Measurements from ENCODE around the gene MAD1L1.

Gene MAD1L1

DNA sequence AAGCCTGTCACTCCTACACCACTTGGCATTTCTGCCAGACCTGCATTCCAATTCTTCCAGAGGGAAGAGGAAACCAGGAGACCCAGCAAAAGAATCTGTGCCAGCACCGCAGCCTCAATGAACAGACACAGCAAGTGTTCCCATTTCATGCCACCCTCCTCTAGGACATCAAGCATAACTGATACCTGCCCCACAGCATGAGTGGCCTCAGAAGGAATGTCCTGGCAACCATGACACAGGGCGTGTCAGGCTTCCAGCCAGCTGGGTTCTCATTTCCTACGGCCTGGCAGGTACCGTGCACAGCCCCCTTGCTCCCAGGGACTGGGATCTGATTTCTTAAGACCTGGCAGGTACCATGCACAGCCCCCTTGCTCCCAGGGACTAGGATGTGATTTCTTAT is 7.8 kb downstream of the MAD1L1 start:
- WGBS = 97% methylated on average over 4 of the region's 4 CpGs
- Histone ChIP-seq H3K36me3 (ENCODE audit: insufficient read depth, low read length) (peaks cover 89% of the 10 kb centered on the region), H3K4me3 (ENCODE audit: low read length) (no peak overlapping the region), H3K9me3 (ENCODE audit: insufficient read depth, low read depth, low read length) (no peaks in the 10 kb centered on the region), H3K27me3 (ENCODE audit: insufficient read depth, low read length) (no peaks in the 10 kb centered on the region), H3K9ac (ENCODE audit: low read depth, low read length) (no peak overlapping the region), H3K4me1 (ENCODE audit: insufficient read depth, low read length) (no peaks in the 10 kb centered on the region), H3K27ac (ENCODE audit: low read depth, low read length) (no peak overlapping the region)

DNA sequence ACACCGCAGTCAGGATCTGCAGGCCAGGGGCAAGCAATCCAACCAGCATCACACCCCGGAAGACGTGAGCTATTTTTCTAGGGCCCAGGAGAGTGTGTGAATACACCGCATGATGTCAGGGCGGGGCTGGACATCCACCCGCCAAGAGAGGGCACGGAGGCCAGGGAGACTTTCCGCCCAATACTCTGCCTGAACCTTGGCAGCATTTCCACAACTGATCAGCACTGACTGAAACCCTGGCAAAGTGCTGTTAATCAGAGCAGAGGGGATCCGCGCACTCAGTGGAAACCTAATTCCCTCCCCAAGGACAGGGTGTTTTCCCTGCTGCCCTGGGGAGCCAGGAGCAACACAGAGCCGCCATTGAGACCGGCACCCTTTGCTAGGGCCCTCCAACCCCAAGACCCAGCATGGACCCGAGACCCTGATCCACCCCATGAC is 8.2 kb downstream of the MAD1L1 start:
- Histone ChIP-seq H3K36me3 (ENCODE audit: insufficient read depth, low read length) (peaks cover 87% of the 10 kb centered on the region), H3K4me1 (ENCODE audit: insufficient read depth, low read length) (no peaks in the 10 kb centered on the region), H3K27ac (ENCODE audit: low read depth, low read length) (no peak overlapping the region), H3K9ac (ENCODE audit: low read depth, low read length) (no peak overlapping the region), H3K9me3 (ENCODE audit: insufficient read depth, low read depth, low read length) (no peaks in the 10 kb centered on the region), H3K27me3 (ENCODE audit: insufficient read depth, low read length) (no peaks in the 10 kb centered on the region), H3K4me3 (ENCODE audit: low read length) (no peak overlapping the region)
- WGBS = 94% methylated on average over 13 of the region's 13 CpGs

DNA sequence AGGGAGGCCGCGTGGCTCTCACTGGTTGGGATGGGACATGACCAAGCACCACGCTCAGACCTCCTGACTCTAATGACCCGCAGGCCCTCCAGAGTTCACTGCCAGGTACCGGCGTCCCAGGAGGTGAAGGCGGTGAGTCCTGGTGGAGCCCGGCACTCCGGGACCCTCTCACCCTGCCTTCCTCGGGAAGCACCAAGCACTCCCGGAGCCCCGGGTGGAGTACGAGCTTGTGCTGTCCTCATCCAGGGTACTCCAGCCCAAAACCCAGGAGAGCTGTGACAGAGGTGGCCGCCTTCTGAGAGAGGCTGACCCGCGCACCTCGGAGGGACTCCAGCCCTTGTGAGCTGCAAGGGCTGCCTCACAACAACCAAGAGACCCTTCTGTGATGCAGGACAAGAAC is 9.4 kb downstream of the MAD1L1 start:
- 95% methylated on average over 17 of the region's 17 CpGs for WGBS
- H3K9ac ChIP-seq (ENCODE audit: low read depth, low read length) = no peak overlapping the region
- no peak overlapping the region for H3K27ac ChIP-seq (ENCODE audit: low read depth, low read length)
- H3K36me3 ChIP-seq (ENCODE audit: insufficient read depth, low read length) = peaks cover 85% of the 10 kb centered on the region
- no peaks in the 10 kb centered on the region for H3K9me3 ChIP-seq (ENCODE audit: insufficient read depth, low read depth, low read length)
- H3K4me1 ChIP-seq (ENCODE audit: insufficient read depth, low read length) = no peaks in the 10 kb centered on the region
- no peaks in the 10 kb centered on the region for H3K27me3 ChIP-seq (ENCODE audit: insufficient read depth, low read length)
- no peak overlapping the region for H3K4me3 ChIP-seq (ENCODE audit: low read length)

DNA sequence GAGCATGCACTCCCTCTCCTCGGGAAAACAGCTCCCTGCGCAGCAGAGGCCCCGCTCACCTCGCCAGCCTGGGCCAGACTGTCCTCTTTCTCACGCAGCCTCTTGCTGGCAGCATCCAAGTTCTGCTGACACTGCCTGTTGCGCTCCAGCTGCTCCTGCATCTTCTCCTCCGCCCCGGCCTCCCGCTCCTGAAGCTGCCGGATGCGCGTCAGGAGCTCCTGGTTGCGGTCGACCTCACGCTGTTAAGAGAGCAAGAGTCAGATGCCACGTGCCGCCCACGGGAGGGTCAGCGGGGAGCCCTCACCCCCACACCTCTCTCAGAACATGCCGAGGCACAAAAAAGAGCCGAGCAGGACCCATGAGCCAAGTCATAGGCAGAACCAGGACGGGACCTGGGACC is 10.2 kb downstream of the MAD1L1 start:
- Histone ChIP-seq H3K4me1 (ENCODE audit: insufficient read depth, low read length) (no peaks in the 10 kb centered on the region), H3K27me3 (ENCODE audit: insufficient read depth, low read length) (no peaks in the 10 kb centered on the region), H3K27ac (ENCODE audit: low read depth, low read length) (no peak overlapping the region), H3K4me3 (ENCODE audit: low read length) (no peak overlapping the region), H3K36me3 (ENCODE audit: insufficient read depth, low read length) (peaks cover 84% of the 10 kb centered on the region), H3K9ac (ENCODE audit: low read depth, low read length) (no peak overlapping the region), H3K9me3 (ENCODE audit: insufficient read depth, low read depth, low read length) (no peaks in the 10 kb centered on the region)
- 94% methylated on average over 22 of the region's 22 CpGs for whole genome bisulfite sequencing

DNA sequence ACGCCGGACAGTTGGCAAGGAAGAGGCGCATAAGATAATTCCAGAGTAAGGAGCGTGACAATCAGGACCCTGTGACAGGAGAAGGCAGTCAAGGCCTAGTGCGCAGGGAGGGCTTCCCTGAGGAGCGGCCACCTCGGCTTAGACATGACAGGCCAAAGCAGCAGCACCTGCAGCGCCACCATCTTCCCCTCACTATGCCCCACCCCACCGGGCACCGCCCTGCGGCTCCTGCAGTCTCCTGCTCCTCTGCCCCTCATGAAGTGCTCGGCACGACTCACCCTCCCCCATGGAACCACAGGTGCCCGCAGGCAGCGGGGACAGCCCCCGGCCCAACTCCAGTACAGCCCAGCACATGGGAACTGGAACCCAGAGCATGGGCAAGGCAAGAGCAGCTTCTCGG is 11.8 kb downstream of the MAD1L1 start:
- H3K27ac ChIP-seq (ENCODE audit: low read depth, low read length) = no peak overlapping the region
- 89% methylated on average over 17 of the region's 17 CpGs for WGBS
- H3K4me3 ChIP-seq (ENCODE audit: low read length) = no peak overlapping the region
- no peaks in the 10 kb centered on the region for H3K9me3 ChIP-seq (ENCODE audit: insufficient read depth, low read depth, low read length)
- no peaks in the 10 kb centered on the region for H3K4me1 ChIP-seq (ENCODE audit: insufficient read depth, low read length)
- H3K27me3 ChIP-seq (ENCODE audit: insufficient read depth, low read length) = no peaks in the 10 kb centered on the region
- peaks cover 85% of the 10 kb centered on the region for H3K36me3 ChIP-seq (ENCODE audit: insufficient read depth, low read length)
- H3K9ac ChIP-seq (ENCODE audit: low read depth, low read length) = no peak overlapping the region; the same call in 1 of the 2 replicates

DNA sequence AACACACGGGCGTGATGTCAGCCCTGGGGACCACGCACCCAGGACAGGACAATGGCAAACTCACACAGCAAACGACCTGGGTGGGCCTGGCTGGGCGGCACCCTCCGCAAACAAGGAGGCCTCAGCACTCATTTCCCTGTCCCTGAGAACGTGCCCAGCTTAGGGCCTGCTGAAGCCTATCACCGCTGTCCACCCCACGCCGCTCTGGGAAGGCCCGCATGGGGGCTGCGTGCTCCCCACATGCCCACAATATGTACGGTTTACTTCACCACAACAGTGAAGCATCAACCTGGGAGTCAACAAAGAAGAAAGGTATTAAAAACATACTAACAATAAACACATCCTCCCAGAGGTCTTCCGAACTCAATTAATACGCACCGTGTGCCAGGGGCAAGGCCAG is 12.2 kb downstream of the MAD1L1 start:
- 96% methylated on average over 16 of the region's 16 CpGs for WGBS
- H3K36me3 ChIP-seq (ENCODE audit: insufficient read depth, low read length) = peaks cover 85% of the 10 kb centered on the region
- no peaks in the 10 kb centered on the region for H3K4me1 ChIP-seq (ENCODE audit: insufficient read depth, low read length)
- H3K4me3 ChIP-seq (ENCODE audit: low read length) = no peak overlapping the region
- H3K9ac ChIP-seq (ENCODE audit: low read depth, low read length) = no peak overlapping the region
- H3K27ac ChIP-seq (ENCODE audit: low read depth, low read length) = no peak overlapping the region
- no peaks in the 10 kb centered on the region for H3K9me3 ChIP-seq (ENCODE audit: insufficient read depth, low read depth, low read length)
- H3K27me3 ChIP-seq (ENCODE audit: insufficient read depth, low read length) = no peaks in the 10 kb centered on the region

DNA sequence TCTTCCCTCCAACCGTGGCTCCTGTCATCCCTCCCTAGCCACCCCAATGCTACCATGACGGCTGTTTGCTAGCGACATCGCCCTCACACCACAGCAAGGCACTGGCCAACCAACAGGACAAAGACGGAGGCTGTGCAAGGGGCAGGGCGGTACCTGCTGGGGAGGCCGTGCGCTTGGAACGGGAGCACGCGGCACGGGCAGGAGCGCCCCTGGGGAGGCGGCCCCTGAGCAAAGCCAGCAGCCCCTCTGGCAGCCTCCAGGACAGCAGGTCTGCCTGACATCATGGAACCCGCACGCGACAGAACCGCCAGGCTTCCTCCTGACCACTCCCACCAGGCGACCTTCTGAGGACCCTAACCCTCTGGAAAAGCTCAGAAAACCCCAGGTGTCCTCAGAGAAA is 12.7 kb downstream of the MAD1L1 start:
- Histone ChIP-seq H3K4me1 (ENCODE audit: insufficient read depth, low read length) (no peaks in the 10 kb centered on the region), H3K27me3 (ENCODE audit: insufficient read depth, low read length) (no peaks in the 10 kb centered on the region), H3K4me3 (ENCODE audit: low read length) (no peak overlapping the region), H3K9me3 (ENCODE audit: insufficient read depth, low read depth, low read length) (no peaks in the 10 kb centered on the region), H3K9ac (ENCODE audit: low read depth, low read length) (no peak overlapping the region), H3K27ac (ENCODE audit: low read depth, low read length) (no peak overlapping the region), H3K36me3 (ENCODE audit: insufficient read depth, low read length) (peaks cover 83% of the 10 kb centered on the region)
- 96% methylated on average over 19 of the region's 19 CpGs for WGBS

DNA sequence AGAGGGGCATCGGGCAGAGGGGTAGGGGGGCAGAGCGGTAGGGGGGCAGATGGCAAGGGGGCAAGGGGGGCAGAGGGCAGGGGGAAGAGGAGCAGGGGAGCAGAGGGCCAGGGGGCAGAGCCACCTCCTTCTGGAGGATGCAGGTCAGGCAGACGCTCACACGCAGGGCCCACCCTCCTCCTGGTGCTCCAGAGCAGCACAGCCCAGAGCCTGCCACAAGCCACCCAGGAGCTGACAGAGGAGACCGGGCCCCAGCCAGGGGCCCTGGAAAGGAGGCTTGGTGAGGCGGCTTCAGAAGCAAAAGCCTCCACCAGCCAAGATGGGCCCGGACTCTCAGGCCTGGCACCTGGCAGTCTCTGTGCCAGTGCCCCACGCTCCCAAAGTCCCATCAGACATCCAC is 13.1 kb downstream of the MAD1L1 start:
- 92% methylated on average over 8 of the region's 8 CpGs for WGBS
- Histone ChIP-seq H3K27ac (ENCODE audit: low read depth, low read length) (no peak overlapping the region), H3K27me3 (ENCODE audit: insufficient read depth, low read length) (no peaks in the 10 kb centered on the region), H3K9ac (ENCODE audit: low read depth, low read length) (no peak overlapping the region), H3K9me3 (ENCODE audit: insufficient read depth, low read depth, low read length) (no peaks in the 10 kb centered on the region), H3K36me3 (ENCODE audit: insufficient read depth, low read length) (peaks cover 82% of the 10 kb centered on the region), H3K4me1 (ENCODE audit: insufficient read depth, low read length) (no peaks in the 10 kb centered on the region), H3K4me3 (ENCODE audit: low read length) (no peak overlapping the region)

DNA sequence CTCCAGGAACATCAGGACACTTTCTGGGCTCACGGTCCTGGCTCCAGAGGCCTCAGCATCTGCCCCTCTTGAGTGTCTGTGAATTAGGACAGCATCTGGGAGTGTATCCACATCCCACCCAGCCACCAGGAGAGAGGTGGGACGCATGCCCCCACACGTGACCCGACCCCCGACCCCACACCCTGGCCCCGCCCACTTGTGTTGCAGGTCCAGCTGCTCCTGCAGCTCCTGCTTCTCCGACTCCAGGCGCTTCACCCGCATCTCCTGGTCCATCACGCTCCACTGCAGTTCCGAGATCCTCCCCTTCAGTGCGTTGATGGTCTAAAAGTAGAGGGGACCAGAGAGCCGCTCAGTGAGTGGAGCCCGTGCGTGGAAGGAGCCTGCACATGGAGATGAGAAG is 13.6 kb downstream of the MAD1L1 start:
- Histone ChIP-seq H3K36me3 (ENCODE audit: insufficient read depth, low read length) (peaks cover 82% of the 10 kb centered on the region), H3K4me1 (ENCODE audit: insufficient read depth, low read length) (no peaks in the 10 kb centered on the region), H3K27me3 (ENCODE audit: insufficient read depth, low read length) (no peaks in the 10 kb centered on the region), H3K4me3 (ENCODE audit: low read length) (no peak overlapping the region), H3K9ac (ENCODE audit: low read depth, low read length) (no peak overlapping the region), H3K9me3 (ENCODE audit: insufficient read depth, low read depth, low read length) (no peaks in the 10 kb centered on the region), H3K27ac (ENCODE audit: low read depth, low read length) (no peak overlapping the region)
- WGBS = 96% methylated on average over 15 of the region's 15 CpGs

DNA sequence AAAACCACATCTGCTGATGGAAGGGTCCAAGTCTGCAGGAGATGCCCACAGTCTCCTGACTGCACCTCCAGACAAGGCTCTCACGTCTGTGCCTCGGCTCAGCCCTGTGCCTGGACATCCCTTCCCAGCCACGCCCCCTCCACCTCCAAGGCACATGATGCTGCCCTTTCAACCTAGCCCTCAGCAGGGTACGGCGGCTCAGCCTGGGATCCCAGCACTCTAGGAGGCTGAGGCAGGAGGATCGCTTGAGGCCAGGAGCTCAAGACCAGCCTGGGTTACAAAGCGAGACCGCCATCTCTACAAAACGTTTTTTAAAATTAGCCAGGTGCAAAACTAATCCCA is 14.3 kb downstream of the MAD1L1 start:
- Histone ChIP-seq H3K36me3 (ENCODE audit: insufficient read depth, low read length) (peaks cover 82% of the 10 kb centered on the region), H3K9ac (ENCODE audit: low read depth, low read length) (no peak overlapping the region), H3K9me3 (ENCODE audit: insufficient read depth, low read depth, low read length) (no peaks in the 10 kb centered on the region), H3K27me3 (ENCODE audit: insufficient read depth, low read length) (no peaks in the 10 kb centered on the region), H3K27ac (ENCODE audit: low read depth, low read length) (no peak overlapping the region), H3K4me3 (ENCODE audit: low read length) (no peak overlapping the region), H3K4me1 (ENCODE audit: insufficient read depth, low read length) (no peaks in the 10 kb centered on the region)
- 93% methylated on average over 9 of the region's 9 CpGs for WGBS

DNA sequence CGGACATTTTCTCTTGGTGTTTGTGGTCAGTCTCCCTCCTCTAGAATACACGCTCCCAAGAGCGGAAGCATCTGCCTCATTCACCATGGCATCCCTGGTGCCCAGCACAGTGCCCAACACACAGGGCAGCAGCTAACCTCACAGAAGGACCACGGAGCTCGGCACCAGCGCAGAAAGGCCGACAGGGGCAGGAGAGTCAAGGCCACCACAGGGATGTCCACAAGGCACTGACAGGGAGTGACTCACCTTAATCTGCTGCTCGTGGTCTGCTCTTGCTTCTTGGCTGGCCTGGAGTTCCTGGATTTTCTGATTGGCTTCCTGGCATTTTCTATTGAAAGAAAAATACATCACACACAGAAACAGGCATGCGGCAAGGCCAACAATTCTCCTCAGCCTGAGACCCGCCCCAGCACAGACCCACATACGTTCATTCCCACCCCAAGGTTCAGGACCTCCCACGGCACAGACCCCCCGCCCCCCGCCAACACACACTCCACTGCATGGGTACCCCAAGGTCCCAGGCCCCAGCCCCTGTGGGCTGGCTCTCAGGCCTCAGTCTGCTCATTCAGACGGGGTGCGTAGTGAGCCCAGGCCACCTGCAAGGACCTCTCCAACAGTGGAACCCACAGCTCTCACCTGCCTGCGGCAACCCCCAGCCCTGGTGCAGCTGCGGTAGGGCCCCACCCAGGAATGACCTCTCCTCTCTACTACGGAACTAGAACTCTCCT is 14.9 kb downstream of the MAD1L1 start:
- WGBS = 91% methylated on average over 19 of the region's 19 CpGs
- H3K4me3 ChIP-seq (ENCODE audit: low read length) = no peak overlapping the region
- no peaks in the 10 kb centered on the region for H3K9me3 ChIP-seq (ENCODE audit: insufficient read depth, low read depth, low read length)
- H3K36me3 ChIP-seq (ENCODE audit: insufficient read depth, low read length) = peaks cover 83% of the 10 kb centered on the region
- no peaks in the 10 kb centered on the region for H3K27me3 ChIP-seq (ENCODE audit: insufficient read depth, low read length)
- H3K9ac ChIP-seq (ENCODE audit: low read depth, low read length) = no peak overlapping the region
- no peak overlapping the region for H3K27ac ChIP-seq (ENCODE audit: low read depth, low read length)
- no peaks in the 10 kb centered on the region for H3K4me1 ChIP-seq (ENCODE audit: insufficient read depth, low read length)

DNA sequence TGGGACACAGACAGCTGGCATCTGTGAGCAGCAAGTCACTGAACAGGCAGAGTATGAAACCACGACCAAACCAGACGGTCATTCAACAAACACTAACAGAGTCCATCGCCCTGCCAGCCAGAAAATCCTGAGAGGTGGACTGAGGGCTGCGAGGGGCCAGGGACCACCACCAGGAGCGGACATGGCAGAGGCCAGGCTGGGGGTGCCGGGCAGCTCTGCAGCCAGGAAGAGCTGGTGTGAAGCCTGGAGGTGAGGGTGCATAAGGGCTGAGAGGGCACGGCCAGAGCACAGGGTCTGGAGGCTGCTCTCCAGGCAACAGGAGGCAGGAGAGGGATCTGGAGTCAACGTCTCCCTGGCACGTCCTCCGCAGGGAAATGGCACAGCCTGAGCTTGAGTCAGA is 15.5 kb downstream of the MAD1L1 start:
- H3K4me1 ChIP-seq (ENCODE audit: insufficient read depth, low read length) = no peaks in the 10 kb centered on the region
- H3K9ac ChIP-seq (ENCODE audit: low read depth, low read length) = no peak overlapping the region
- 91% methylated on average over 10 of the region's 10 CpGs for WGBS
- H3K4me3 ChIP-seq (ENCODE audit: low read length) = no peak overlapping the region
- H3K27ac ChIP-seq (ENCODE audit: low read depth, low read length) = no peak overlapping the region
- H3K36me3 ChIP-seq (ENCODE audit: insufficient read depth, low read length) = peaks cover 83% of the 10 kb centered on the region
- H3K9me3 ChIP-seq (ENCODE audit: insufficient read depth, low read depth, low read length) = no peaks in the 10 kb centered on the region
- H3K27me3 ChIP-seq (ENCODE audit: insufficient read depth, low read length) = no peaks in the 10 kb centered on the region

Data from HUES64 (cell line).